Natural killer cell treated with Interleukin-12 subunit alpha and Interleukin-12 subunit beta and Interleukin-15 and Interleukin-18, amount 100 ng/mL, for 72 hours (primary cell): ENCODE results near the gene GNAT1. TPM values are rescaled to one million over a fixed set of nuclear protein-coding genes. Genes with fewer than 3 reads are reported as not detected.
"Not testable (repeated sequence)": the region's sequence is repeated elsewhere in the genome, so short reads cannot be mapped to it uniquely, and the experiment has no call there.

ENCODE experiments used
- ATAC-seq, 2 donors: fragments of 150-1000 bp; cut with Tn5 transposase in 1 of 2; sonication (Bioruptor Pico), chemical (Tn5 transposase) in 1 of 2; 2 replicates each; pipeline ENCODE4 v1.10.0; 2021
- DNase-seq: peaks from one replicate; pipeline ENCODE4 v3.0.0; 2022; ENCODE audit warnings: low spot score
- H3K27ac Mint-ChIP-seq, 2 donors: 1 replicate in 1 of 2; 2 replicates in 1 of 2; pipeline ENCODE4 v1.8.0; 2022; ENCODE audit warnings: mixed read lengths in 2 of 2, mild to moderate bottlenecking in 1 of 2, moderate library complexity in 1 of 2
- H3K27me3 Mint-ChIP-seq, 2 donors: 1 replicate in 1 of 2; 2 replicates in 1 of 2; pipeline ENCODE4 v1.8.0; 2022; ENCODE audit warnings: mixed read lengths in 2 of 2
- H3K36me3 Mint-ChIP-seq: one replicate; pipeline ENCODE4 v1.8.0; 2022; ENCODE audit warnings: mixed read lengths
- H3K4me1 Mint-ChIP-seq, 2 donors: 1 replicate in 1 of 2; 2 replicates in 1 of 2; pipeline ENCODE4 v1.8.0; 2022; ENCODE audit warnings: low read depth in 2 of 2, mixed read lengths in 2 of 2, mild to moderate bottlenecking in 1 of 2
- H3K4me3 Mint-ChIP-seq: one replicate; pipeline ENCODE4 v1.8.0; 2022; ENCODE audit warnings: mixed read lengths
- H3K9me3 Mint-ChIP-seq: 2 replicates; pipeline ENCODE4 v1.8.0; 2022; ENCODE audit warnings: mixed read lengths
- total RNA-seq, 2 donors: library from RNA; stranded (reverse); gene quantifications; one replicate each; pipeline ENCODE4 v1.2.3, GENCODE V29; 2022

GNAT1 gene
- total RNA-seq, 2 donors from 2014 or later = not detected

DNA sequence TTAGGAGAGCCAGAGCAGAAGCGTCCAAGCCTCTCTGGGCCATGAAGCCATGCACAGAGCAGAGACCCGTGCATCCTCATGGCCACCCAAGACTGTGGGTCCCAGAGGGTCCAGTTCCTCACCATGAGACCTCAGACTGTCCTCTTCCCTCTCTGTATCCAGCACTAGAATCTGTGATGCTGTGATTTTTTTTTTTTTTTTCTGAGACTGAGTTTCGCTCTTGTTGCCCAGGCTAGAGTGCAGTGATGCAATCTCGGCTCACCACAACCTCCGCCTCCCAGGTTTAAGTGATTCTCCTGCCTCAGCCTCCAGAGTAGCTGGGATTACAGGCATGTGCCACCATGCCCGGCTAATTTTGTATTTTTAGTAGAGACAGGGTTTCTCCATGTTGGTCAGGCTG lies 53.4 kb downstream of the GNAT1 start:
- not testable (repeated sequence) for H3K9me3 Mint-ChIP-seq, DNase-seq, ATAC-seq, H3K36me3 Mint-ChIP-seq, H3K27me3 Mint-ChIP-seq
- peak overlapping the region; percentile 66 for H3K4me3 Mint-ChIP-seq
- H3K27ac Mint-ChIP-seq = peak overlapping the region; percentile 97 to 99
- H3K4me1 Mint-ChIP-seq = peaks cover 59 to 73% of the 10 kb centered on the region in 2 donors

- H3K4me1 Mint-ChIP-seq = peaks cover 57 to 72% of the 10 kb centered on the region in 2 donors
- H3K4me3 Mint-ChIP-seq = peak overlapping the region; percentile 66
- no peaks in the 10 kb centered on the region for H3K36me3 Mint-ChIP-seq
- no peak for ATAC-seq
- no peak for DNase-seq
- no peaks in the 10 kb centered on the region for H3K9me3 Mint-ChIP-seq
- H3K27ac Mint-ChIP-seq = peak overlapping the region; percentile 97 to 99
- no peaks in the 10 kb centered on the region for H3K27me3 Mint-ChIP-seq
Measured at GRCh38 chr3:50245251-50245745, 53.9 kb downstream of the GNAT1 start.

DNA sequence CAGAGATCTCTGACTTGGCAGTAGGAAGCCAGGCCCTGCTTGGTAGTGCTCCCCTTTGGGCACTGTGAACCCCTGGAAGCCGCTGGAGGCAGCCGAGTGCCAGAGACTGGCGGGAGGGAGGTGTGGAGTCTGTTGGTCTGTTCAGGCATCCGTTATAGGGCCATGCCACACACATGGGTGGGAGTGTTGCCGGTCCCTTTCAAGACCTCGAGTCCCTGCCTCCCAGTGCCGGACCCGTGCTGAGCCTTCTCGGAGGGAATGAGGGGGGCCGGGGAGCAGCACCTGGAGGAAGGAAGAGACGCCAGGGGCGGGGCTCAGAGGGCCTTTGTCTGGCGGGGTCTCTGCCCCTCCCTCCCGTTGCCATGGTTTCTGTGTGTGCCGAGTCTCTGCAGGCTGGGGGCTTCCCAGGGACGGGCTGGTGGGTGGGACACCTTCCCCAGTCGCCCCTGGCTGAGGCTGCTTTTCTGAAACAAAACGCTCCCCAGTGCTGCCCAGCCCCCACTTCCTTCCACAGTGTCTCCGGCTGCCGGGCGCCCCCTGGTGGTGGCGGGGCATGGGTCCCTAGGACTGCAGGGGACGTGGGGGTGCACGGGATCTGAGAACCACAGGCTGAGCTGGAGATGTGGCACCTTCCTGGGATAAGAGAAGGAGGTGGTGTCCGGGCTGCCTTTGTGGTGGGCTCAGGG lies 54.6 kb downstream of the GNAT1 start:
- H3K36me3 Mint-ChIP-seq = no peaks in the 10 kb centered on the region
- ATAC-seq = peak; percentile 88

GRCh38 chr3:50246517-50246954 lies 55.1 kb downstream of the GNAT1 start:
- Mint-ChIP-seq H3K4me1 (peaks cover 61 to 73% of the 10 kb centered on the region in 2 donors), H3K4me3 (peak overlapping the region; percentile 66), H3K36me3 (no peaks in the 10 kb centered on the region), H3K27me3 (no peaks in the 10 kb centered on the region), H3K9me3 (no peaks in the 10 kb centered on the region), H3K27ac (peak overlapping the region; percentile 97 to 99)
- peak; percentile 89 to 90 for ATAC-seq
- peak; percentile 87 for DNase-seq

More for the DNA sequence above, 54.6 kb downstream of the GNAT1 start:
- DNase-seq = peak; percentile 92
- Mint-ChIP-seq H3K4me3 (peak overlapping the region; percentile 66), H3K4me1 (peaks cover 61 to 73% of the 10 kb centered on the region in 2 donors), H3K9me3 (no peaks in the 10 kb centered on the region), H3K27ac (peak overlapping the region; percentile 97 to 99), H3K27me3 (no peaks in the 10 kb centered on the region)

Other genes starting within 250 kb of the GNAT1 start
- gene RBM5, start 102.7 kb upstream of the GNAT1 start, total RNA-seq = 100 to 1,000 TPM; 198 to 270 TPM
- gene SEMA3F, start 36.3 kb upstream of the GNAT1 start, total RNA-seq = under 1 TPM; 0.12 to 0.81 TPM
- not detected for gene SLC38A3, start 13.7 kb downstream of the GNAT1 start, total RNA-seq
- gene GNAI2, start 44.6 kb downstream of the GNAT1 start, total RNA-seq = 100 to 1,000 TPM; 331 to 413 TPM
- 1 to 10 TPM in 1 of 2 donors, under 1 TPM in 1; 0.89 to 1.2 TPM for gene SEMA3B, start 77.5 kb downstream of the GNAT1 start, total RNA-seq
- not detected for gene LSMEM2, start 87.5 kb downstream of the GNAT1 start, total RNA-seq
- gene IFRD2, start 100.8 kb downstream of the GNAT1 start, total RNA-seq = 100 to 1,000 TPM in 1 of 2 donors, 10 to 100 TPM in 1; 84.2 to 225 TPM
- 1 to 10 TPM; 5.5 to 5.6 TPM for gene HYAL3, start 107.8 kb downstream of the GNAT1 start, total RNA-seq
- 10 to 100 TPM; 13.2 to 15.7 TPM for gene NAA80, start 107.8 kb downstream of the GNAT1 start, total RNA-seq
- gene HYAL1, start 112.0 kb downstream of the GNAT1 start, total RNA-seq = under 1 TPM; 0.25 to 0.26 TPM
- 10 to 100 TPM in 1 of 2 donors, 1 to 10 TPM in 1; 5.6 to 11.1 TPM for gene HYAL2, start 131.1 kb downstream of the GNAT1 start, total RNA-seq
- gene TUSC2, start 136.6 kb downstream of the GNAT1 start, total RNA-seq = 10 to 100 TPM; 26.9 to 31.9 TPM
- gene RASSF1, start 149.2 kb downstream of the GNAT1 start, total RNA-seq = 10 to 100 TPM; 48.2 to 65.4 TPM
- 1 to 10 TPM in 1 of 2 donors, under 1 TPM in 1; 0.95 to 1.4 TPM for gene ZMYND10, start 154.1 kb downstream of the GNAT1 start, total RNA-seq
- gene NPRL2, start 159.2 kb downstream of the GNAT1 start, total RNA-seq = 10 to 100 TPM; 42.3 to 44.6 TPM
- 10 to 100 TPM; 36.9 to 38.2 TPM for gene CYB561D2, start 159.3 kb downstream of the GNAT1 start, total RNA-seq
- gene TMEM115, start 167.9 kb downstream of the GNAT1 start, total RNA-seq = 10 to 100 TPM; 29.6 to 32.8 TPM